ENCODE measurements around the gene PTH1R.

PTH1R gene

DNA sequence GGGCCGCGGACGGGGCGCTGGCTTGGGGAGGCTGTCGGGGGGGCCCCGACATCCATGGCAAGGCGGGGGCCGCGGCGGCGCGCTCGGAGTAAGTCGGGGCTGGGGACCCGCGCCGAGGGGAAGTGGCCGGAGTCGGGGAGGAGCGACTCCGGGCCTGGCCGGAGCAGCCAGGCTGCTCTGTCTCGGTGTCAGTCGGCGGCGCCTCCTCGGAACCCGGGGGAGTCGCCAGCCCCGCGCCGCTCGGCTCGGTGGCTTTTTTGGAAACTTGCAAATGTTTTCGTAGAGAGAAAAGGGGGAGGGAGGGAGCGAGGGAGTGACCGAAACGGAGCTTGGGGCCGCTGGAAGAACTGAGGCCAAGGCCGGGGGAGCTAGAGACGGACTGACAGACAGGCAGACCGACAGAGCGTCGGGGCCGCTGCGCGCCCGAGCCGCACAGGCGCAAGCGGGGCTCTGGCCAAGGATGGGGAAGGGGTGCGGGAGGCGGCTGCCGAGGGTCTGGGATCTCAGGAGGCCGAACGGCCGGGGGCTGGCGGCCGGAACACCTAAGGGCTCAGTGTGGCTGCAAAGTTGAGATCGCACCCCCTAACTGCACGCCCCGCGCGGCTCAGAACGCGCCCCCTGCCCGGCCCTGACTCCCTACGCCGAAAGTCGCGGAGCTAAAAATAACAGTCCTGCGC is 5.0 kb downstream of the PTH1R start:
- no peak for DNase-seq (ENCODE audit: low read depth, low spot score)

DNA sequence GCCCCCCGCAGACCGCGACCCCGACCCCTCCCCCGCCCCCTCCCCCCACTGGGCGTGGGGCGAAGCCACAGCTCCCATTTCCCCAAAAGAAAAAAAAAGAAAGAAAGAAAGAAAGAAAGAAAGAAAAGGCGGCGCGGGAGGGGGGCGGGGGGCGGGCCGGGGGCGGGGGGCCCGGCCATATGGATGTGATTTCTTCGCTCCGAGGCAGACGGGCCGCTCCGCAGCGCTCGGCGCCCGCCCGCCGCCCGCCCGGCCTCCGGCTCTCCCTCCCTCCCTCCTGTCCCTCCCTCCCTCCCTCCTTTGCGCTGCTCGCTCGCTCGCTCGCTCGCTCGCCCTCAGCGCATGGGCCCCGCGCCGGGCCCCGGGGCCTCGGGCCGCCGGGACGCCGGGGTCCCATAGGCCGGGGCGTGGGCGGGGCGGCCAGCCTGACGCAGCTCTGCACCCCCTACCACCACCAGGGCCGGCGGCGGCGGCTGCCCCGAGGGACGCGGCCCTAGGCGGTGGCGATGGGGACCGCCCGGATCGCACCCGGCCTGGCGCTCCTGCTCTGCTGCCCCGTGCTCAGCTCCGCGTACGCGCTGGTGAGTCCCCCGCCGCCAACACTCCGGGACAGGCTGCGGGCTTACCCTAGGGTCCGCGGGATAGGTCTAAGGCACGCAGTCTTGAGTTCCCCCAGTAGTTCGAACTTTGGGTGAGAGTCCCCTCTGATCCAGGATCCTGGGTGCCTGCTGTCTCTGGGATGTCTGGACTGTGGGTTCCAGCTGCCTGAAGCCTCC is 5.7 kb downstream of the PTH1R start:
- DNase-seq (ENCODE audit: low read depth, low spot score): no peak

DNA sequence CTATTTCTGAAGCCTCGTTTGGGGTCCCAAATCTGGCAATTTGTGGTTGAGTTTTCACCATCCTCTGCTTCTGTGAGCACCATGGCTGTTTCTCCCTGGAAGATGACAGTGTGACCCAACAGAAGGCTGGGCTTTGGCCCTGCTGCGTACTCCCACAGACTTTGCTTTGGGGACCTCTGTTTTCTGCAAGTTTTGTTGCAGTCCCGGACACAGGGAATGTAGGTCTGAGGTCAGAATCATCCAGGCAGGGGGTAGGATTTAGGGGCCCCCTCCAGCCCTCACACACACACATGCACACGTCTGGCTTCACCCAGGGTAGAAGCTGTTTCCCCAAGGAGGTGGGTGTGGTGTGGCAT is 6.3 kb downstream of the PTH1R start:
- DNase-seq (ENCODE audit: low read depth, low spot score): no peak

DNA sequence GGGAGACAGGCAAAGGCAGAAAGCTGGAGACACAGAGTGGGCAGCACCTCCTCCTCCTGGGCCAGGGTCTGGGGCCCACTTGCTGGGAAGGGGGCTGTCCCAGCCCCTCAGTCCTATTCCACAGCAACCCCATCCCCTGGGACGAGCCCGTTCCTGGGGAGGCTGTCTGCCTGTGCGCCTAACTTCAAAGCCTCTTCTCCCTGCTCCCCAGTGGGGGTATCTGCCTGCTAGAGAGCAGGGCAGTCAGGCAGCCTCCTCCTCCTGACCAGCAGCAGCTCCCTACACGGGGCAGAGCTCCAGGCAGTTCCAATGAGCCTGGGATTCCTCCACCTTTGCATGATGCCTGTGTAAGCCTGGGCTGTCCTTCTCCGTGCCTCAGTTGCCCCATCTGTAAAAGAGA is 6.9 kb downstream of the PTH1R start:
- no peak for DNase-seq (ENCODE audit: low read depth, low spot score)

DNA sequence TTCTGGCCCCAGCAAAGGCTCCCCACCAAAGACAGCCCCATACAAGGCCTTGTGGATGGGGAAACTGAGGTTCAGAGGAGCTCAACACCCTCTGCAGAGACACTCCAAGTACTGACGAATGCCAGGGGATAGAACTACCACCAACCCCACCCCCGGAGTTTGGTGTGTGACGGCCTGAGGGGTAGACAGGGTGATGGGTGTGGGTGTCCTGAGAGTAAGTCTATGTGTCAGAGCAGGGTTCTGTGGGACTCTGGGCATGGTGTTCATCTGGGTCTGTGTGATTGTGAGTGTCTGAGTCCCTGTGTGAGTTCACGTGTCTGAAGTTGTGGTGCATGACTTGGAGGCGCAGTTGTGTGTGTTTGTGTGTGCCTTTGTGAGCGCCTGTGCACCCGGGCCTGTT is 7.4 kb downstream of the PTH1R start:
- no peak for DNase-seq (ENCODE audit: low read depth, low spot score)

- no peak for DNase-seq (ENCODE audit: low read depth, low spot score)
Observed at GRCh38 chr3:46885612-46886011, 8.1 kb downstream of the PTH1R start.

DNA sequence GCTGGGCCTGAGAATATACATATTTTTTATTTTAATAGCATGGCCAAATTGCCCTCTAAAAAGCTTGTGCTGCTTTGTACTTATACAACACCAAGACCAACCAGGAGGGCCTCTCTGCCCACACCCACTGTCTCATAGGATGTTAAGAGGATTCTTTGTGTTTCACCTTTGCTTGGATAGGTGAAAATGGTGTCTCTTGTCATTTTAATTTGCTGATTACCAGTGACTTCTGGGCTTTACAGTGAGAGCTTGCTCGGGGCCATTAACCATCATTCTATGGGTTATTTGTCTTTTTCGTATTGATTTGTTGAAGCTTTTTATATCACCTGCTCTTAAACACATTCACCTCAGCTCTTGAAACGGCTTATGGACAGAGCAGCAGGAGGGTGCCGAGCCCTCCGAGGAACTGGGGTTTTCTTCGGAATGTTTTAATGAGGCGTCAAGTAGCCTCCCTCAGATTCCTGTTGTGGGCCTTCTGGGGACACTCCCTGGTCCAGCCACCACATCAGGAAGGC is 10.5 kb downstream of the PTH1R start:
- no peak for DNase-seq (ENCODE audit: low read depth, low spot score)

DNA sequence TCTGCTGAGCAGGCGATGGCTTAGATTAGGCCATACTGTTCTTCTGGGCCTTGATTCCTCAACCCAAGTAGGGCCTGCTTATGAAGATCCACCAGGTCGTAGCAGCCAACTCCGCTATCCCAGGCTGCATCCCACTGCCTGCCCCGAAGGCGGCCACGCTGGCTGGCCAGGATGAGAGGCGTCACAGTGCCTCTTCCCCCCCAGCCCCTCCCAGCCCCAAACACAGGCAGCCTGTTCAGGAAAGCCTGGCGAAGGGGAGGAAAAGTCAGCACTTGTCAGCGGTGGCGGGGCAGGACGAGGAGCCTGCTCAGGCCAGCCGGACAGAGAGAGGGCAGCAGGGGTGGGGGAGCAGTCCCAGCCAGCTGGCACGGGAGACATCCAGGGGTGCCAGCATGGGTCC is 11.2 kb downstream of the PTH1R start:
- no peak for DNase-seq (ENCODE audit: low read depth, low spot score)

DNA sequence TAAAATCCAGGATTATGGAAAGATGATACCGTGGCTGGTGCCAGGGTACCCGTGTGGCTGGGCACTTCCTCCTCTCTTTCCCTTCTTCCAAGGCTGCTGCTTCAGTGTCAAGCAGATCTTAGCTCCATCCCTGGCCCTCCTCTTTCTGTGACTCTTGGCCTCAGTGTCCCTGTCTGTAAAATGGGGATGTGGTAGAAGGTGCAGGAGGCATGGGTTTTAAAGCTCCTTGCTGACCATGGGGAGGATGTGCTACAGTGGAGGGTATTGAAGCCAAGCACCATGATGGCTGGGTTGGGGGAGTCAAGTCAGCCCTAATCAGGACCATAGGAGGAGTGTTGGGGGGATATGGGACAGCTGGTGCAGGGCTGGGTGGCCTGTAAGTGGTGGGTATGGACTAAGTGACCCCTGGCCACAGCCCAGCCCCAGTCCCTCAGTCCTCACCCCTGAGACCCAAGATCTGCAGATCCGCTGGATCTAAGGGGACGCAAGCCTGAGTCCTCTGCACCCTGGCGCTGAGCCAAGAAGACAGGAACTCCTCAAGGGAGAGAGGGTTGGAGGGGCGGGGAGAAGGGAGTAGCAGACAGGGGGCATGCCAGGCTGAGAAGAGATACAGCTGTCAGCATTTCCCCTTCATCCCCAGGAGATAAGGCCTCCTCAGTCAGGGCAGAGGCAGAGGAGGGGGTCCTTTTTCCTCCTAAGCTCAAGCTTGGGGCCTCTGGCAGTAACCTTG is 12.0 kb downstream of the PTH1R start:
- no peak for DNase-seq (ENCODE audit: low read depth, low spot score)

DNA sequence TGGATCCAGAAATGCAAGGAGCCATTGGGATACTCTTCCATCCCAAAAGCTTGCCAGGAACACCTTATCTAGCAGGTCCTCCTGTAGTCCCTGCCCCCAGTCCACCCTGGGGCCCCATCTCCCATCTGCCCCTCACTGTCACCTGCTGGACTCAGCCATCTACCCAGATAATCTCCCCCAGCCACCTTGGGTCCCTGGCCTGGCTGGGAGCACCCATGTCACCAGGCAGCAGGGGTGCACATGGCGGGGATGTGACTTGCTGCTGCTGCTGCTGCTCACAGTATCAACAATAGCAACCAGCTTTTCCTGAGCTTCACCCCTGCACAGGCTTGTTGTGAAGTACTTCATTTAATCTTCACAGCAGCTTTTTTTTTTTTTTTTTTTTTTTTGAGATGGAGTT is 12.6 kb downstream of the PTH1R start:
- no peak for DNase-seq (ENCODE audit: low read depth, low spot score)

GRCh38 chr3:46891132-46891531 is 13.6 kb downstream of the PTH1R start:
- no peak for DNase-seq (ENCODE audit: low read depth, low spot score)

- no peak for DNase-seq (ENCODE audit: low read depth, low spot score)
Observed at GRCh38 chr3:46892285-46893145, 15.0 kb downstream of the PTH1R start.

DNA sequence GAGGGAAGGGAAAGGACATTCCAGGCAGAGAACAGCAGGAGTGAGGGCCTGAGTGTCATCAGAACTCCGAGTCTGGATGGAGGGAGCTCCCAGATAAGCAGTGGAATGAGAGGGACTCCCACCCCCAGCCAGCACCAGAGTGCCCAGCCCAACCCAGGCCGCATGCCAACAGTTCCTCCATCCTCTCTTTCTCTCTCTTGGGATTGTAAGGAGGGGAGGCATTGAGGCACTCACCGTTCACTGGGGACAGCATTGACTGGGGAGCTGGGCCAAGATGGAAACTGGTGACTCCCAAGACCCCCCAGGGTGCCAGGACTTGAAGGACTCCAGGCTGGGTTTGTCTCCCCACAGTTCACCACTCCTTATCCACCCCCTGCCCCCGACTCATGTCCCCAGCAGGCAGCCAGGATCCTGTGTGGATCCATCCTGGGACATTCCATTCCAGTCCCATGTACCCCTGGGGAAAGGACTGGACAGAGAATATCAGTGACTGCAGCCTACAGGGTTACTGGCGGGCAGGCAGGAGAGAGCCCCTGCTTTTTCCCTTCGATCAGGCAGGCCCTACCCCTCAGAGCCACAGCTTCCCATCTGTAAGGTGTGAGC is 15.7 kb downstream of the PTH1R start:
- DNase-seq (ENCODE audit: low read depth, low spot score): no peak

DNA sequence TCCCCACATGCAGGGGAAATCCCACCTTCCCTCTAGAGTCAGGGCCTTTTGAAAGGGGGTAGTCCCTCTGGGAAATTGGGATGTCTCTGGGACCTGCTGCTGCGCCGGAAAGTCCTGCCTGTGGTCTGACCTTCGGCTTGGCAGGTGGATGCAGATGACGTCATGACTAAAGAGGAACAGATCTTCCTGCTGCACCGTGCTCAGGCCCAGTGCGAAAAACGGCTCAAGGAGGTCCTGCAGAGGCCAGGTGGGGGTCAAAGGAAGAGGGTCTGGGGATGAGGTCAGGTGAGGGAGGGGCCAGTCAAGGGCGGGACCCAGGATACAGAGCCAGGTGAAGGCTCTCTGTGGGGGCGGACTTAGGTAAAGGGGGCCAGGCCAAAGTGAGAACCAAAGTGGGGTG is 16.2 kb downstream of the PTH1R start:
- no peak for DNase-seq (ENCODE audit: low read depth, low spot score)

GRCh38 chr3:46894256-46894655 is 16.7 kb downstream of the PTH1R start:
- DNase-seq (ENCODE audit: low read depth, low spot score): no peak

DNA sequence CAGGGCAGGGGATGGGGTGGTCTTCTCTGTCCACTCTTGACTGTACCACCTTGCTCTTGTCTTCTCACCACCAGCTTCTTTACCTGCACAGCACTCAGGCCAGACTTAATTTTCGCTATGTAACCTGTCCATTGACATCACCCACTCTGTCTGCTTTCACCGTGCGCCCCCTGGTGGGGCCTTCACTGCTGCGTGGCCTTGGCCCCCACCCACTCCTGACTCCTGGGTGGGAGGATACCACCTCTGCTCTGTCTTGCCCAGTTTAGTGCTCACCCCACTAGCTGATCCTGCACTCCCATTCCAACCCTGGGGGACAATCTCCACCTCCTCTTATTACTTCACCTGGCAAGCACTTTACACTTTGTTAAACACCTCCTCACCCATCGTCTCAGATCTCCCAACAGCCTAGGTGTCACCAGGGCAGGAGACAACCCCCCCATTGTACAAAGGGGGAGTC is 17.7 kb downstream of the PTH1R start:
- no peak for DNase-seq (ENCODE audit: low read depth, low spot score)

- DNase-seq (ENCODE audit: low read depth, low spot score): no peak
Observed at GRCh38 chr3:46895761-46896160, 18.2 kb downstream of the PTH1R start.

DNA sequence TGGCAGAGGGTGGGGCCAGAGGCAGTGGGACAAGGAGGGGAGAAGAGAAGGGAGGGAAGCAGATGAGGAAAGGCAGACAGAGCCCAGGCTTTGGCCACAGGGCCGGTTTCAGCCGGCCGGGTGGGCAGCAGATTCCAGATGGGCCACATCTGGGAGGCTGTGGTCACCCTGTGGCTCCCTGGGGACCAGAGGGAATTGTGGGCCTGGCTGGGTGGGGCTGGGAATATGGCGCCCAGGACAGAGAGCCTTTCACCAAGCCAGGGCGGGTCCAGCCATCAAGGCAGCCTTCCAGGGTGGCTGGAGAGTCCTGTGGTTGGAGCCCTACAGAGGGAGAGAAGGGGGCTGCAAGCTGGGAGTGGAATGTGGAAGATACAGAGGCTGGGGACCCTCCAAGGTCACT is 18.9 kb downstream of the PTH1R start:
- no peak for DNase-seq (ENCODE audit: low read depth, low spot score)

- DNase-seq (ENCODE audit: low read depth, low spot score): no peak
Observed at GRCh38 chr3:46897031-46897430, 19.5 kb downstream of the PTH1R start.

- DNase-seq (ENCODE audit: low read depth, low spot score): no peak
Observed at GRCh38 chr3:46897829-46898320, 20.4 kb downstream of the PTH1R start.
